Brain pericyte (primary cell): ENCODE results near the gene MAFB.

Experiments
- DNase-seq: peaks from one replicate; pipeline ENCODE4 v3.0.0-alpha.2; 2012; ENCODE audit warnings: low read depth, low spot score

The MAFB gene

DNA sequence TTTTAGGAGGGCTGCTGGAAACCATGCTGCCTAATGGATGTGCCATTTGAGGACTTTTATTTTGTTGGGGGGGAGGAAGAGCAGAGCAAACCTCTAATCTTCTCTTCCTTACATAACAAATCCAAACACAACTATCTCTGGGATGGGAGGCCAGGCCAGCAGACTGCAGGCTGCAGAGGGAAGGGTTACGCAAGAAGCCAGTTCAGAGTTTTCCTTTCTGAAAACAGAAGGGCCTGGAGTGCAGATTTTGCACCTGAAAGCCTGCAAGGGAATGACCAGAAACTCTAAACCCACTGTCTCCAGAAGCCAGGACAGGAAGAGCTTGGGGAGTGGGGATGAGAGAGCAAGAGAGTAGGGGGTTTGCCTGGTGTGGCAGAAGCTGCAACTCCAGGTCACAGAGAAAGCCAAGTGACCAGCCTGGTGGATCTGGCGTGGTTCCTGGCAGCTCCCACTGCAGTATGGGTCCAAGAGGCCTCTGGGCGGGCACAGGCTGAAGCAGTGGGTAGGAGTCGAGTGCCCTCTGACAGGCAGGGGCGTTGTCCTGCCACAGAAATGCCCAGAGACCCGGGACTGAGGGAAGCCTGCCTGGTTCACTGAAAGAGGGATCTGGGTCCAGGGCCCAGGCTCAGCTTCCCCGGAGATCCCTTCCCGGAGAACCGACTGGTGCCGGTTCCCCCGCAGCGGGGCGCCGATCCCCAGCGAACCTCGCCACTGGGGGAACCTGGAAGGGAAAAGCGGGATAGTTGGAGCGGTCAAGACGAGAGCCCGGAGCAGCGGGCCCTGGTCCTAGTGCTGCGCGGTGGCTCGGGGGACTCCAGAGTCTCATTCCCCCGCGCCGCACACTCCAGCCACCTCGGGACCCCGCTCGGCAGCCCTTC, 6.7 kb downstream of the MAFB start:
- no peak for DNase-seq

DNA sequence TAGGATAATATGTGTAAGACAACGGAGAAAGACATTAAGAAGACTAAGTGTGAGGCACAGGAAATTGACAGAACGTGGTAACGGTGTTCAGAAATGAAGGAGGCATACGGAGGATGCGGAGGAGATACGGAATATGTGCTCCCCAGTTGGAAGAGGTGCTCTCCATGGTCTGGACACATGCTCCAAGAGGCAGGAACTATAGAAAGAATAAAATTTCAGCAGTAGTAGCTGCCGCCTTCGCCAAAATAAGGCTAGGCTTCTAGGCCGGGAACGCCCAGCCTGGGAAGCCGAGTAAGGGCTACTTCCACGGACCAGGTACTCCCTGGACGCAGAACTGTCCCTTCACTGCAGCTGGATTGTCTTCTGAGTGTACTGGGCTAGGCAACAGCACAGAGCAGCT, 7.4 kb downstream of the MAFB start:
- no peak for DNase-seq

DNA sequence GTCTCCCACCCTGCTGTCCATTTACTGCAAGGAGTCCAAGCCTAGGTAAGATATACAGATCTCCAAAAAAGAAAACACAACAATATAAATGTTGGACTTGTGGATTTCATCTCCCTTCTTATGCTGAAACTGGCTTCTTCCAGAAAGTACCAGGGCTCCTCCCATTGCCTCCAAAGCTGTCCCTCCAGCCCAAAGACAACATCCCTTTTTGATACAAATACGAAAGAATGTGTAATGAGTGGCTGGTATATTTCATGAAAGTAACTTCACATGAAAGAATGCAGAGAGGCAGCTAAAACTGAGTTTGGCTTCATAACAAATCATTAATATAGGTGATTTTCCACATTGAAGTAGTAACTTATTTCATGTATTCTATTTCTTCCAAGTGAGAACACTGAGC, 7.9 kb downstream of the MAFB start:
- DNase-seq = no peak

DNA sequence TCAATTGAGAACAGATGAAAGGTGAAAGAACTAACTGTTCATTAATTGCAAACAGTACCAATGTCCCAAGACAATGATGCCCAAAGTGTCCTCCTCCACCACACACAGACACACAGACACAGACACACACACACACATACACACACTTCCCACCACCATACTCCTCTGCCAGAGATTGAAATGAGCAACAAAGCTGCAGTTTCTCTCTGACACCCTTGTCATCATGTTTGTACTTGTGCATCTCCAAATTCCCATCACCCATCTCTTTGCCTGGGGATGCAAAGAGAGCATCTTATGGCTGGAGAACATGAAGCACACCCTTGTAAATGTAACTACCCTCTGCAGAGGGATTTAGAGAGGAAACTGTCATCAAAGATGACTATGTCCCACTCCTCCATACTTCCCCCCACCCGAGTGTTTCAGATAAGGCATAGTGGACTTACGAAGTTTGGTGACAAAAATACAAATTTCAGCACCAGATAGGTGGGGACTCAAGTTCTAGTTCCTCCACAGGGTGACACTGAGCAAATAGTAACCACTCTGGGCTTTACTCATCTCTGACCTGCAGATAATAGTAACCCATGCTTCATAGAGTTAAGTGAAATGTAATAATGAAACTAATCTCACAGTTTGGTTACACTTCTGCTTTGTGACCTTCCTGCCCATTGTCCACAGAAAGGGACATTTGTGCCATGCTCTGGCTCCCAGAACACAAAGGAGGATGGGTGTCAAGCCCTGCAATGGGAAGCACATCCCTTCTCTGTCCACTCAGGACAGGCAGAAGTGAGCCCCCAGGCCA, 8.7 kb downstream of the MAFB start:
- no peak for DNase-seq

DNA sequence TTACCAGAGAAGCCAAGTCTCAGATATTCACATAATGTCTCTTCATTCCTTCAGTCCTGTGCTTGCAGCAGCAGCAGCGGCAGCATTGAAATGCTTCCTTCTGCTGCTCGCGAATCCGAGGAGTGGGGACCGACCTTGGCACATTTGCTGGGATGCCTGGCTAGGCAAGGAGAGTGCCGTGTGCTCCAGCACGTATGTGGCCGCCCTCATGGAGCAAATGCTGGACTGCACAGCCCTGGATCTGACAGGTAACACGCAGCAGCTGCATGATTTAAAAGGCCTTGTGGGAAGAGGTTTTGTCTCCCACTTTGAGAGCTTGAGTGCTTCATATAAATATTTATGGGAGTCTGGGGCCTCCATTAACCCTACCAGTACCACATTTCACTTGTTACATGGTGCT, 9.9 kb downstream of the MAFB start:
- DNase-seq = no peak

DNA sequence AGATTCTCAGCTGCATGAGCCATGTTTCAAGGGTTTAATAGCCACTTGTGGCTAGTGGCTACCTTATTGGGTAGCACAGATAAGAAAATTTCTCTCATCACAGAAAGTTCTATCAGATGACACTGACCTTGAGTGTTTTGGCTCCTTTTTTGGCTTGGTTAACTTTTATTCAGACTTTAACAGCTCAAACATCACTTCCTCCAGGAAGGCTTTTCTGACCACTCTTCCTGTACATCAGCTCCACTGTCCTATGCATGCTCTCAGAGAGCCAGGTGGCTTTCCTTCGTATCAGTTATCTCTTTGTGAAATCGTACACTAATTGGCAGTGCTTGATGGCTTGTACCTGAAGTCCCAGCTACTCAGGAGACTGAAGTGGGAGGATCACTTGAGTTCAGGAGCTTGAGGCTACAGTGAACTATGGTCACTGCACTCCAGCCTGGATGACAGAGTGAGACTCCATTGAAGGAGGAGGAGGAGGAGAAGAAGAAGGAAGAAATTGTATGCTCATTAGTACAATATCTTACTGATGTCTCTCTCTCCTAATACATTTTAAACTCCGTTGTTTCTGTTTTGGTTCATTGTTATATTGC, 10.7 kb downstream of the MAFB start:
- no peak for DNase-seq

DNA sequence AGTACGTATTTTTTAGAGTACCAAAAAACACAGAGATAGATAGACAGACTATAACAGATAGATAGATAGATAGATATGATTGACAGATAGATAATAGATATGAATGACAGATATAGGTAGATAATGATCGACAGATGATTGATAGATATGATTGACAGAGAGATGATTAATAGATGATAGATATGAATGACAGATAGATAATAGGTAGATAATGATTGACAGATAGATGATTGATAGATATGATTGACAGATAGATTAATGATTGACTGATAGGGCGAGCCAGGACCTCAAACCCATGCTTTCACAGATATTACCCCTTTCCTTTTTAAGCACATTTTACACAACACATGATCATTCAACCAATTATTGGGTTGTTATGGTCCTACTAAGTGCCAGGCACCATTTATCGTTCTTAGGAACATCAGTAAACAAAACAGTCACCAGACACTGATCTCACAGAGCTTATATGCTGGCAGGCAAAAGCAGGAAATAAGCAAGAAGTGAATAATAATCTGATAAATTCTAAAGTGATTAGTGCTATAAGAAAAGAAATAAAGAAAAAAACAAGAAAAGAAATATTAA, 11.6 kb downstream of the MAFB start:
- DNase-seq = no peak

DNA sequence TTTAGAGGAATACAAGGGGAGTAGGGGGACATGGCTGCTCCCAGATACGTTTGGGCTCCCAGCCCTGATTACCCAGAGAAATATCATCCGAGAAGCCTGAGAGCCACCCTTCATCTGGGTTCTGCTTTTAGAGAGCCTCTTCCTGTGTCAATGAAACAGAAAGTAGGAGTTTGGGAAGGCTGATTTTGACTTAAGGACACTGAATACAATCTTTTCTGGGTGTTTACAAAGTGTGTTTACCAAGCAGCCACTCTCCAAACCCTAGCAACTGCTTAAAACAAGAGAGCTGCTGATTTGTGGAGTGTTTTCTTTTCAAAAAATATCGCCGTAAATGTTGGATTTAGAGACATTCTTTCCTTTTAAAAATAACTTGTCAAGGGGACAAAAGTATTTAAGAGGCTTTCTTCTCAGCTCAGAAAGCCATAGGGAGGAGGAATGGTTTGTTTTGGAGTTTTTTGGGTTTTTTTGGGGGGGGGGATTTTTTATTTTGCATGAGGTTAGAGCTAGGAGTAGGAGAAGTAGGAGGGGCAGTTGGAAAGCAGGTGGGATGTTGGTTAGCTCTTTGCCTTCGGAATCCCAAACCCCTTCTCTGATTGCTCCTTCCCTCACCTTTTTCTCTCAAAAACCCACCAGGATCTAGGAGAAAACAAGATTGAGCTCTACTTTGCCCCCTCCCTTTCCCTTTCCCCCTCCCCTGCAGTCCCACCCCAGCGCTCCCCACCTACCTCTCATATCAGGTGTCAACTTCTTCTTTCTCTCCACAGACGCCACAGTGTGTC, 12.4 kb downstream of the MAFB start:
- DNase-seq = no peak

DNA sequence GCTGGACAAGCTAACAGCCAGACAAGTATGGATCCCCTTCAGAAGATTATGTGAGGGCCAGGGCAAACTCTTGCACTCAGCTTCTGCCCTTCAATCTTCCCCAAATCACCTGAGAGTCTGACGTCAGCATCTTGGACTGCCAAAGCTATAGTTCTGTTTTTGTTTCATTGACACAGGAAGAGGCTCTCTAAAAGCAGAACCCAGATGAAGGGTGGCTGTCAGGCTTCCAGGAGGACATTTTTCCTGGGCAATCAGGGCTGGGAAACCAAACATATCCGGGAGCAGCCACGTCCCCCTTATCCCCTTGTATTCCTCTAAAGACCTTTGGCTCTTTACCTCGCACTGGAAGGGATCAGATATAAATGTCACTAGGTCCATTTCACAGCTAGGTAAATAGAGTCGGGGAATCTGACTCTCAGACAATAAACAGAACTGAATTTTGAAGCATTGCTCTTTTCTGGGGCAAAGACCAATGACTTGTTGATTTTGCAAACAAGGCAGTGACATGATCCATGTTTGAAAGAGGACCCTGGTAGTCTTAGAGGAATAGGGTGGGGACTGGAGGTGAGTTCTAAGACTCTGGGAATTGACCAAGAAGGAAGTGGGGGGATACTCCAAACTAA, 13.3 kb downstream of the MAFB start:
- DNase-seq = no peak

DNA sequence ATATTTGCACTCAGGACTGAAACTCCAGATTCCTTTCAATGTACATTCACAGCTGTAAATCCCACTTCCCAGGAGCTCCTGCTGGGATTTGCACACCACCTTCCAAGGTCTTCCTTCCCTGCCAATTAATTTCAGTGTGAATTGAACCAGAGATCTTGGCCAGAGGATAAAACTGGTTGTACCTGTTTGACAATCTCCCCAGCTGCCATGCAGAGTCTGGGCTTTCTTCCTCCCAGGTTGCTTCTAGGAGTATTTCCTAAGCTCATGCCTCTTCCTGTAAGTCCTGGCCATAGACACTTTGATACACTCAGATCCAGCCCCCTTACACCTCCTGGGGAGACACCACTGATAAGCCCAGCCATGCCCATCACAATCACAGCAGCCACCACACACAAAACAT, 15.6 kb downstream of the MAFB start:
- no peak for DNase-seq

DNA sequence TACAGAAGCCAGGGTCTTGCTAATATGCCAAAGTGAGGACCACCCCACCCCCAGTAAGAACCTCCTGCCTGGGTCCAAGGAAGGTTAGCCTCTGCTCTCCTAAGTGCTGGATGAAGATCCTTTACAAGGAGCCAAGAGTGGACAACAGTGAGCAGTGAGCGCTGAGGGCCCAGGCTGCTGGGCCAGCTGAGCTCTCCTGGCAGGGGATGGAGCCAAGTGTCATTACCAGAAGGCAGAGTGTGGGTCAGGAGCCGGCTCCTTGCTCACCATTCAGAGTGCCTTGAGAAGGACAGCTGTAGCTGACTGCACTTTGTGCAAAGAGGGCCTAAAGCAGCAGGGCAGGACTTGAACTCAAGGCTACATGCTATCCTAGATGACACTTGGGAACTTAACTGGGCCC, 16.9 kb downstream of the MAFB start:
- no peak for DNase-seq

DNA sequence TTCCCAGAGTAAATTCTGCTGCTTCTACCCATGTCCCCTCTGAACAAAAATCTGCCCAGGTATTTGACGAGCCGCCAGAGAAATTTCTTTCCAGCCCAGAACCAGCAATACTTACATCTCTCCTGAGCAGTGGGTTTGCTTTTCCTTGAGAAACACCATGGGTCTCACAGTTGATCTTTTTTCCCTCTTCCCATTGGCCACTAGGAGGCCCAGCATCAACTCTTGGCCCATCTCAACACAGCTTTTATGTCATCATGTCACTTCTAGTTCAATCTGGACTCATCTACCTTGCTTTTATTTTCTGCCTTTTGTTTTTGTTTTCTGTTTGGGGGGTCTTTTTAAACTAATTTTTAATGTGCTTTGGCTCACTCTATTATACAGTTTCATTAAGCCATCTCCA, 18.8 kb downstream of the MAFB start:
- no peak for DNase-seq

DNA sequence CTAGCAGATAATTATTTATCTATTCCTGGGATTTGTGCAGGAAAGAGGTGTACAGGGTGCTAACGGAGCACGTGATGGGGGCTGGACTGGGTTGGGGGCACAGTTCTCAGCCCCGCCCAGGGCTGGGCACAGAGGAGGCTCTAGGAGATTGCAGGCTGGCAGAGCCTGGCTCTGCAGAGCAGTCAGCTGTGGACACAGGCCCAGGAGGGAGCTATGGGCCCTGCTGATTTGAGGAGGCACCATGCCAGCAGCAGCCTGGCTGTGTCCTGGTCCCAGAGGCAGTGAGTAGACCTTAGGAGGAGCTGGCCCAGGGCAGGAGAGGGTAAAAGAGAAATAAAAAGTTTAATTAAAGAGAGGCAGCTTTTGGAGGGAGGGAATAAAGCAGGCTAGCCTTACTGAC, 19.3 kb downstream of the MAFB start:
- DNase-seq = no peak

DNA sequence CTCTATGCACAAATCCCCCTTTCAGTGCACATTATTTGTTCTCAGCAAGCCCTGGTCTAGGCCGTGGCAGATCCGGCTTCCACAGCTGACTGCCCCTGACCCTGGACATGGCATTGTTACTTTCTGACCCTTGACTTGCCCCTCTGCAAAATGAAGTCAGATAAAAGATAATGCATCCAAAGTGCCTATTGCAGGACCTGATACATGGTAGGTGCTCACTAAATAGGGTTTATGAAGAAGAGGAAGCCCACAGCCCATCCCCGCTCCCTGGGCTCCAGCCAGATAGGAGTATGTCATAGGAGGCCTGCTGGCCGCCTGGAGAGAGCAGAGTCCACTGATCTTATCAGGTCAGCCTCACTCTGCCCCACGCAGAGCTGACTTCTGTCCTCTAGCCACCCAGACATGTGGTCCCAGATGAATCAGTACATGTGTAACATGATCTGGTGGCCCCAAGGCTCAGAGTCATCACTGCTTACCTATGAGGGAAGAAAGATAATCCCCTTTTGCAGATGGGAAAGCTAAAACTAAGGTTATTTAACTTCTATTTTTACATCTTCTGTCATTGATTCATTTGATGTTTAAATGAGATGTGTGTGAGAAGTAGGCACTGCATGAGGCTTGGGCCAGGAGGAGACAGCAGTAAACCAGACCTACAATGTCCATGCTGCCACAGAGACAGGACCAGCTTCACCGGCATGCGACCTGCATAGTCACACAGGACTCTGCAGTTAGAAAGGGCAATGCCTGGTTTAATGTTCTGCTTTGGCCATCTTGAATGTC, 20.4 kb downstream of the MAFB start:
- DNase-seq = no peak

DNA sequence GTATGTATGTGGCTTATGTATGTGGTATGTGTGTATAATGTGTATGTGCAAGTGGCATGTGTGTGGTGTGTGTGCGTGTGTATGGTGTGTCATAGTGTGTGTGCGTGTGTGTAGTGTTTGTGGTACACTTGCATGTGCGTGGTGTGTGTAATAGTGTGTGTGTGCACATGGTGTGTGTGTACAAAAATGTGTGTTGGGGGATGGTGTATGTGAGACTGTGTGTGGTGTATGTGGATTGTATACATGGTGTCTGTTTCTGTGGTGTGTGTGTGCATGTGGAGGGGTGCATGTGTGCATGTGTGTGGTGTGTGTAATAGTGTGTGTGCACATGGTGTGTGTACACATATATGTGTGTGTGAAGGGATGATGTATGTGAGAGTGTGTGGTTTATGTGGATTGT, 21.5 kb downstream of the MAFB start:
- no peak for DNase-seq

DNA sequence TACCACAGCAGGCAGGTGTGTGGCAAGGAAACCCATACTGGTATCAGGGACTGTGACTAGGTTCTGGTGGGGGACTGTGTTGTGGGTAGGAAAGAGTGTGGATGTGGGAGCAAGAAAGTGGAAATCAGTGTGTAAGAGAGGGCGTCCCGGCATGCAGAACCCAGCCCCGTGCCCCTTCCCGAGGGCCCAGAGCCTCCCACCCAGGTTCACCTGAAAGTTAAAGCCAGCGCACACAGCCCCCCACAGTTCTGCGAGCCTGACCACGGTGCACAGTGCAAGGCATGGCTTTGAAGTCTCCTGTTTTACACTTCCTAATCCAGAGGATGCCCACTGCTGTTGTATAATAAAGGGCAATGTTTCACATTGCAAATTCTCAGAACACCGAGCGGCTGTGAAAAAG, 22.7 kb downstream of the MAFB start:
- no peak for DNase-seq

DNA sequence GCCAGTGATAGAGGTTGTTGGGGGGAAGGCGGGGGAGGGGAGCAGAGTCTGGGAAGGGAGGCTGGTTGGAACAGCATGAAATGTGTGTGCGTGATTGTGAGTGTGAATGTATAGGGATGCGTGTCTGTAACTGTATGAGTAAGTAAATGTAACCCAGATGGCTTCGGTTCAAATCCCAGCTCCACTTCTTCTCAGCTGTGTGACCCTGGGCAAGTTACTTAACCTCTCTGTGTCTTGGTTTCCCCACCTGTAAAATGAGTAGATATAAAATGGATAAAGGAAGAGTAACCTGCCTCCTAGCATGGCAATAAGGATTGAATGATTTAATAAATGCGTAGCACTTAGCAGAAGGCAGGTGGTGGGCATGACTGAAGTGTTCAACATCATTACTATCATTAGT, 24.1 kb downstream of the MAFB start:
- no peak for DNase-seq

DNA sequence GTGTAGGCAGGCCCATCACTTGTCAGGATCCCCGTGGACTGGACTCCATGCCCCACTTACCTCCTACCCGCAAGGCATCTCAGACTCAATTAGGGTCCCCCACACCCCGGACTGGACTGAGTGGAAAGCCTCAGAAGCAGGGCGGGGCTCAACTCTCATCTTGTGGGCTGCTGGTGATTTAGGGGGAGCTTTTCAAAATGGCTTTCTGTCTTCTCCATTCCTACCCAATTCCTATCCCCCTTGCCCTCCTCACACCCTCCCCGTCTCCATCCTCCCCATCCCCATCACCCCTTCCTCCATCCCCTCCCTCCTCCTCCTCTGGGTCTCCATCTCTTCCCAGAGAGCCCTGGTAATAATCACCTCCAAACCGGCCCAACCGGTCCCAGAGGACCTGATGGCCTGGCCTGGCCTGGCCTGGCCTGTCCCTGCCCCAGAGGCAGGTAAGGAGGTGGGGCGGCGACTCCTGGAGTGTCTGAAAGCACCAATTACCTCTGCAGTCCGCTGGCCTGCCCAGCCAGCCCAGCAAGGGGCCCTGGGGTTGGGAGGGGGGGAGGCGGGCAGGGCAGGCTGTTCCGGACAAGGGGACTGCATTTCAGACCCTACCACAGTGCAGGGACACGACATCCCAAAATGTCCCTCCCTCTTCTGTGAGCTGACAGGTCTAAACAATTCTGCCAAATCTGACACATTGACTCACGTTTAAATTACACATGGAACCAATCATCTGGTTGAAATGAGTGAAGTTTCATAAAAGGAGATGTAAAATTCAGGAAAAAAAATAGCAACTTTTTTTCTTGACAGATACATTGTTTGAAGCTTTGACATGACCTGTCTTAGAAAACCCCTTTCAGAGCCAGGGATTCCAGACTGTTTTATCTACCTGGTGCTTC, 24.8 kb downstream of the MAFB start:
- no peak for DNase-seq

DNA sequence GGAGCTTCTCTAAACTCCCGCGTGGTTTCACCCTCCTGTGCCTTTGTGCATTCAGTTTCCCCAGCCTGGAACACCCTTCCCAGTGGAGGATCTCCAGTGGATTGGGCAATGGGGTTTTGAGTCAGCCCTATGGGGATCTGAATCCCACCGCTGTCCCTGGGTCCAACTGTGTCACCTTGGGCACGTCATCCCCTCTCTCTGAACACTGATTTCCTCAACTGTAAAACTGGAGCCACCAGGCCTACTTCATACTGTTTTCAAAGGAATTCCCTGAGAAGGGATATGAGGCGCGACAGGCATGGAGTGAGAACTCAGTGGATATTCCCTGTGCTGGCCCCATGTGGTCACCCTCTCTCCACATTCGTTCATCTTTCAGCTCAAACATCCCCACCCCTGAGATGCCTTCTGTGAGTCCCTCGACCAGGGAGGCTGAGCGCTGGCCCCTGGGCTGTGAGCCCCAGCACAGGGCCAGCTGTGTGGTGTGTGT, 25.7 kb downstream of the MAFB start:
- DNase-seq = no peak
